ENCODE results near the gene UPB1. TPM values are rescaled to one million over a fixed set of nuclear protein-coding genes. Genes with fewer than 3 reads are reported as not detected.

UPB1 gene
- total and polyA plus RNA-seq, 9 of the 15 experiments (the other 6 are each of a cell fraction or from before 2014, with no cell fraction given): 0.06 to 0.11 TPM; not detected in 7

DNA sequence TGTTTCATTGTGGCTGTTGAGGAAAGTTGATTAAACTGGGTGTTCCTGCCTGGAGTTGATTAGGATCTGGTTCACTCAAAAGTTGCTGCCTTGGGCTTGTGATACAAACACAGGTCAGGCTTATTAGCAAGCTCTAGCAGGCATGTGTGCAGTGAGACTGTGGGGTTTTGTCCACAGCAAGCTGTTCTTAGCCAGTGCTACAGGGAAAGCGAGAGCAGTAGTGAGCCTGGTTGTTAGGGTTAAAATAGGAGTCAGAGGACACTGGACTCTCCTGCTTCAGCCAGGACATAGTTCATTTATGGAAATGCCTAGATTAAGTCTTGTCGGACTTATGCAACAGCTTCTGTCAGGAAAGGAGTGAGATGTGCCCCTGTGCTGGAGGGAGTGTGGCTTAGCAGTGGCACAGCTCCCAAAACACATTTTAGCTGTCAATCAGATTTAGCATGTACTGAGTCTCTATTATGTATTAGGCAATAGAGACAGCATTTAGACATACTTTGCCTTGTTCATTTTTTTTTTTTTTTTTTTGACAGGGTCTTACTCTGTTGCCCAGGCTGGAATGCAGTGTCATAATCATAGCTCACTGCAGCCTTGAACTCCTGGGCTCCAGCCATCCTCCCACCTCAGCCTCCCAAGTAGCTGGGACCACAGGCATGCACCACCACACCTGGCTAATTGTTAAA lies 69.4 kb downstream of the UPB1 start:
- no TSS peak for BruUV-seq (replicated peaks)
- Histone ChIP-seq H3K27ac (ENCODE audit: extremely low read depth, low read depth, low read length) (no peak overlapping the region), H3K4me1 (replicated peaks in 1 of 2; ENCODE audit: control insufficient read depth in 2 of 2, insufficient read depth in 2 of 2, low read length in 2 of 2) (peaks cover 0 to 4% of the 10 kb centered on the region in 2 experiments; a peak in 3 of 5 replicates), H3K36me3 (ENCODE audit: control insufficient read depth, insufficient read depth, low read length) (peaks cover 78% of the 10 kb centered on the region; the same call in 2 of the 3 replicates), H3K27me3 (ENCODE audit: control insufficient read depth in 2 of 2, insufficient read depth in 2 of 2, low read length in 2 of 2) (no peaks in the 10 kb centered on the region), H2AFZ (ENCODE audit: low read depth, low read length) (no peak overlapping the region), H4K20me1 (replicated peaks; ENCODE audit: control insufficient read depth, insufficient read depth, low read length) (peaks cover 13% of the 10 kb centered on the region), H3K4me2 (ENCODE audit: insufficient read depth, low read length) (no peak overlapping the region), H3K79me2 (ENCODE audit: control insufficient read depth, insufficient read depth, low read length) (peaks cover 81% of the 10 kb centered on the region), H3K9me3 (replicated peaks; ENCODE audit: control insufficient read depth, insufficient read depth, low read depth, low read length) (no peaks in the 10 kb centered on the region), H3K4me3 (no peak overlapping the region), H3K9ac (ENCODE audit: insufficient read depth in 1 of 2, low read depth in 2 of 2, low read length in 2 of 2) (no peak overlapping the region), H3K9me1 (ENCODE audit: control insufficient read depth, insufficient read depth, low read length) (no peaks in the 10 kb centered on the region)
- intact Hi-C loops (cut with micrococcal nuclease) (no loop called here), in situ Hi-C loops (cut with MboI) (no loop called here)
- DNase-seq (ENCODE audit: extremely low read depth in 1 of 4, low spot score in 3 of 4) (no peak), ATAC-seq (no peak), FAIRE-seq (no peak)
- ChIA-PET POLR2A (interaction anchor here (0.8 to 0.9 kb wide), 2 partner anchors 9 to 27 kb away, joined by 3 read pairs; partner anchors contain the start of gene GUCD1), CTCF (ENCODE audit: low intra/inter-chr PET ratio) (no interaction called here)
- TF ChIP-seq RBM25 (IDR thresholded peaks at IDR 0.05; ENCODE audit: low read depth, low read length, severe bottlenecking): no peak
- TF ChIP-seq ZNF239 (CRISPR knock-in tag; IDR thresholded peaks at IDR 0.05): no peak
- no peak for TF ChIP-seq BDP1 (IDR thresholded peaks at IDR 0.05; ENCODE audit: insufficient read depth, insufficient read length)
- TF ChIP-seq, protein P1, sequence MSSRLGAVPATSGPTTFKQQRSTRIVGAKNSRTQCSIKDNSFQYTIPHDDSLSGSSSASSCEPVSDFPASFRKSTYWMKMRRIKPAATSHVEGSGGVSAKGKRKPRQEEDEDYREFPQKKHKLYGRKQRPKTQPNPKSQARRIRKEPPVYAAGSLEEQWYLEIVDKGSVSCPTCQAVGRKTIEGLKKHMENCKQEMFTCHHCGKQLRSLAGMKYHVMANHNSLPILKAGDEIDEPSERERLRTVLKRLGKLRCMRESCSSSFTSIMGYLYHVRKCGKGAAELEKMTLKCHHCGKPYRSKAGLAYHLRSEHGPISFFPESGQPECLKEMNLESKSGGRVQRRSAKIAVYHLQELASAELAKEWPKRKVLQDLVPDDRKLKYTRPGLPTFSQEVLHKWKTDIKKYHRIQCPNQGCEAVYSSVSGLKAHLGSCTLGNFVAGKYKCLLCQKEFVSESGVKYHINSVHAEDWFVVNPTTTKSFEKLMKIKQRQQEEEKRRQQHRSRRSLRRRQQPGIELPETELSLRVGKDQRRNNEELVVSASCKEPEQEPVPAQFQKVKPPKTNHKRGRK (tag; IDR thresholded peaks at IDR 0.05): no peak
- TF ChIP-seq, protein P2, sequence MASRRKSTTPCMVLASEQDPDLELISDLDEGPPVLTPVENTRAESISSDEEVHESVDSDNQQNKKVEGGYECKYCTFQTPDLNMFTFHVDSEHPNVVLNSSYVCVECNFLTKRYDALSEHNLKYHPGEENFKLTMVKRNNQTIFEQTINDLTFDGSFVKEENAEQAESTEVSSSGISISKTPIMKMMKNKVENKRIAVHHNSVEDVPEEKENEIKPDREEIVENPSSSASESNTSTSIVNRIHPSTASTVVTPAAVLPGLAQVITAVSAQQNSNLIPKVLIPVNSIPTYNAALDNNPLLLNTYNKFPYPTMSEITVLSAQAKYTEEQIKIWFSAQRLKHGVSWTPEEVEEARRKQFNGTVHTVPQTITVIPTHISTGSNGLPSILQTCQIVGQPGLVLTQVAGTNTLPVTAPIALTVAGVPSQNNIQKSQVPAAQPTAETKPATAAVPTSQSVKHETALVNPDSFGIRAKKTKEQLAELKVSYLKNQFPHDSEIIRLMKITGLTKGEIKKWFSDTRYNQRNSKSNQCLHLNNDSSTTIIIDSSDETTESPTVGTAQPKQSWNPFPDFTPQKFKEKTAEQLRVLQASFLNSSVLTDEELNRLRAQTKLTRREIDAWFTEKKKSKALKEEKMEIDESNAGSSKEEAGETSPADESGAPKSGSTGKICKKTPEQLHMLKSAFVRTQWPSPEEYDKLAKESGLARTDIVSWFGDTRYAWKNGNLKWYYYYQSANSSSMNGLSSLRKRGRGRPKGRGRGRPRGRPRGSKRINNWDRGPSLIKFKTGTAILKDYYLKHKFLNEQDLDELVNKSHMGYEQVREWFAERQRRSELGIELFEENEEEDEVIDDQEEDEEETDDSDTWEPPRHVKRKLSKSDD (conservative IDR thresholded peaks at IDR 0.05; ENCODE audit: low read length): no peak
- no peak for TF ChIP-seq HSF4 (CRISPR knock-in tag; IDR thresholded peaks at IDR 0.05; ENCODE audit: borderline replicate concordance)
- no peak for TF ChIP-seq POLR3A (IDR thresholded peaks at IDR 0.05; ENCODE audit: borderline replicate concordance, extremely low read depth, insufficient read depth, insufficient read length)
- no peak for TF ChIP-seq ADNP (tag; IDR thresholded peaks at IDR 0.05)
- no peak for TF ChIP-seq ZNF212 (CRISPR knock-in tag; IDR thresholded peaks at IDR 0.05)
- WGBS (ENCODE audit: insufficient coverage, low coverage, missing lambda C conversion rate): 88% methylated on average over 2 of the region's 2 CpGs

Data from K562 (cell line).